Esophagus squamous epithelium (tissue), 5 donors: Measurements from ENCODE around the gene ADGRL1. TPM values are rescaled to one million over a fixed set of nuclear protein-coding genes. Genes with fewer than 3 reads are reported as not detected.

Experiments used
- DNase-seq: peaks from one replicate; lab custom pipeline; 2025; lab: John Stamatoyannopoulos, UW
- H3K27ac ChIP-seq, 4 donors: fragments of 200-600 bp; sonication (generic); one replicate each; pipeline ENCODE4 v1.5.1; 2016 to 2019; ENCODE audit warnings: mild to moderate bottlenecking in 1 of 4
- H3K27me3 ChIP-seq, 4 donors: fragments of 200-600 bp; sonication (generic); 1 replicate in 3 of 4; 2 replicates in 1 of 4; pipeline versions ENCODE4 v1.5.1 to v1.6.0; 2017 to 2021; ENCODE audit warnings: antibody characterized with exemption in 1 of 4
- H3K36me3 ChIP-seq, 3 donors: fragments of 200-600 bp; sonication (generic); one replicate each; pipeline ENCODE4 v1.5.1; 2016 to 2019
- H3K4me1 ChIP-seq, 3 donors: fragments of 200-600 bp; sonication (generic); one replicate each; pipeline ENCODE4 v1.5.1; 2017 to 2019
- H3K4me3 ChIP-seq, 4 donors: fragments of 200-600 bp; sonication (generic); 1 replicate in 3 of 4; 2 replicates in 1 of 4; pipeline ENCODE4 v1.5.1; 2016 to 2019; ENCODE audit warnings: mild to moderate bottlenecking in 2 of 4, moderate library complexity in 1 of 4
- H3K9me3 ChIP-seq, 3 donors: fragments of 200-600 bp; sonication (generic); one replicate each; pipeline ENCODE4 v1.5.1; 2016 to 2019
- CTCF ChIP-seq, 6 experiments: fragments of 450-650 bp in 4 of 6; fragments of 200-600 bp in 2 of 6; sonication (generic) in 2 of 6; IDR thresholded peaks; one replicate each; pipeline ENCODE4 v1.5.1; 2016 to 2019; ENCODE audit warnings: antibody characterized with exemption in 6 of 6, mild to moderate bottlenecking in 4 of 6, moderate library complexity in 4 of 6
- POLR2A ChIP-seq, 4 donors: fragments of 450-650 bp; IDR thresholded peaks; one replicate each; pipeline ENCODE4 v1.6.1; 2017; ENCODE audit warnings: antibody characterized with exemption in 4 of 4, mild to moderate bottlenecking in 4 of 4, moderate library complexity in 3 of 4
- WGBS, 2 donors: methylation state at CpG; one replicate each; pipeline ENCODE4 v1.1.5; 2018; 5-methylcytosine and 5-hydroxymethylcytosine counted together
- intact Hi-C: fragments of 100-400 bp; cut with DNase I; formaldehyde crosslinking; loops from one replicate; pipeline ENCODE4 v1.15.0; 2022
- total RNA-seq, 4 donors: library from RNA; depleted of rRNA; stranded (reverse); fragments of >200 nt; gene quantifications; one replicate each; pipeline ENCODE4 v1.1.0, GENCODE V29; 2016
- donor health status: DM: yes; HTN: yes; CAD: no.

Gene ADGRL1
- total RNA-seq, 4 donors from 2014 or later: 6.2 to 21.5 (median 10.7) TPM

- no peak overlapping the region for H3K27ac ChIP-seq
- no peaks in the 10 kb centered on the region for H3K27me3 ChIP-seq
- no peaks in the 10 kb centered on the region for H3K36me3 ChIP-seq
- H3K9me3 ChIP-seq: no peaks in the 10 kb centered on the region
- no peak overlapping the region for H3K4me3 ChIP-seq
- intact Hi-C loops: no loop called here
- WGBS, 2 donors: 81 to 92% methylated on average over 6 of the region's 6 CpGs
- TF ChIP-seq POLR2A (IDR thresholded peaks at IDR 0.05) (no peak), CTCF (IDR thresholded peaks at IDR 0.05) (no peak)
- DNase-seq: no peak
- peaks cover 9 to 22% (median 15%) of the 10 kb centered on the region in 3 donors for H3K4me1 ChIP-seq
Observed at GRCh38 chr19:14122924-14123323, 83.0 kb downstream of the ADGRL1 start.

- peaks cover 20 to 39% (median 29%) of the 10 kb centered on the region in 3 donors for H3K4me1 ChIP-seq
- no peaks in the 10 kb centered on the region for H3K27me3 ChIP-seq
- no peak for DNase-seq
- peak overlapping the region in 3 of 4 donors; percentile 93 to 100 (median 95) for H3K27ac ChIP-seq
- WGBS, 2 donors: 94 to 95% methylated on average over 4 to 7 of the region's 7 CpGs
- intact Hi-C loops: no loop called here
- H3K4me3 ChIP-seq: no peak overlapping the region
- no peaks in the 10 kb centered on the region for H3K36me3 ChIP-seq
- H3K9me3 ChIP-seq: no peaks in the 10 kb centered on the region
- TF ChIP-seq CTCF (IDR thresholded peaks at IDR 0.05): no peak
- no peak for TF ChIP-seq POLR2A (IDR thresholded peaks at IDR 0.05)
Observed at GRCh38 chr19:14120497-14120780, 85.5 kb downstream of the ADGRL1 start.

- intact Hi-C loops: no loop called here
- Histone ChIP-seq H3K36me3 (no peaks in the 10 kb centered on the region), H3K27ac (peak overlapping the region; percentile 93 to 100 (median 95)), H3K4me3 (no peak overlapping the region), H3K9me3 (no peaks in the 10 kb centered on the region), H3K27me3 (no peaks in the 10 kb centered on the region), H3K4me1 (peaks cover 20 to 45% (median 31%) of the 10 kb centered on the region in 3 donors)
- DNase-seq: no peak
- TF ChIP-seq CTCF (IDR thresholded peaks at IDR 0.05) (no peak), POLR2A (IDR thresholded peaks at IDR 0.05) (no peak)
- 91% methylated on average over 3 to 4 of the region's 7 CpGs for whole genome bisulfite sequencing, 2 donors
Observed at GRCh38 chr19:14119644-14120496, 86.1 kb downstream of the ADGRL1 start.

- TF ChIP-seq POLR2A (IDR thresholded peaks at IDR 0.05): no peak
- no peak for TF ChIP-seq CTCF (IDR thresholded peaks at IDR 0.05)
- DNase-seq: no peak
- intact Hi-C loops: no loop called here
- H3K4me3 ChIP-seq: peak overlapping the region; percentile 53 to 97 (median 72)
- peak overlapping the region; percentile 93 to 100 (median 95) for H3K27ac ChIP-seq
- H3K36me3 ChIP-seq: no peaks in the 10 kb centered on the region
- no peaks in the 10 kb centered on the region for H3K9me3 ChIP-seq
- 37 to 65% methylated on average over 2 to 3 of the region's 3 CpGs for WGBS, 2 donors
- no peaks in the 10 kb centered on the region for H3K27me3 ChIP-seq
- H3K4me1 ChIP-seq: peaks cover 20 to 52% (median 33%) of the 10 kb centered on the region in 3 donors
Observed at GRCh38 chr19:14119146-14119545, 86.8 kb downstream of the ADGRL1 start.
